GM18907 (cell line): Measurements from ENCODE around the gene ATP1B4.
A peak's percentile ranks its signal among the peaks of the same experiment; 100 is the strongest.
"Not testable (repeated sequence)": the region's sequence is repeated elsewhere in the genome, so short reads cannot be mapped to it uniquely, and the experiment has no call there.

Experiments
- ATAC-seq: cut with Tn5 transposase; IDR thresholded peaks from one replicate; pipeline ENCODE4 v1.9.1; 2021; ENCODE audit warnings: mild to moderate bottlenecking, moderate library complexity; ENCODE audit not compliant: unreplicated experiment

Gene ATP1B4

DNA sequence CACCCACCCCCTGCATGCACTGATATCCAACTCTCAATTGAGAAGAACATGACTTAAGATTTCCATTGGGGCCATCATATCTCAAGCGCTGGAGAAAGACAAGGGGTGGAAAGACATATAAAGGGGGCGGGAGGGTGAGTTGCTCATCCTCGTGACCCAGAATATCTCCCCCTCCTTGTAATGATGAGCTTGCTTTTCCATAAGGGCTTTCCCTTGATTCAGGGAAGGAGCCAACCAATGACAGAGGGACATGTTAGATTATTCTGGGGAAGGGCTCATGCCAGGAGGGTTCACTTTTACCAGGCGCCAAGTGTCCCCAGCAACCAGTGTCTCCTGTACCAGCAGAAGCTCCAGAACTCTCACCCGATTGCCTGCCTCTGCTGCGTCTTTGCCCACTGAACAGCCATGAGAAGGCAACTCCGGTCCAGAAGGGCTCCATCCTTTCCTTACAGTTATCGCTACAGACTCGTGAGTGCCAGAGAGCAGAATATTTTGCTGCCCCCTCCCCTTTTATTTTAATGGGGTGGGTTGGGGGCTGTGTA is at the start of gene ATP1B4:
TSS of gene ATP1B4 (plus strand) at position 326 of the 542 bp plus-strand sequence. CDS start at position 406, 80 bp downstream.
- ATAC-seq = no peak

DNA sequence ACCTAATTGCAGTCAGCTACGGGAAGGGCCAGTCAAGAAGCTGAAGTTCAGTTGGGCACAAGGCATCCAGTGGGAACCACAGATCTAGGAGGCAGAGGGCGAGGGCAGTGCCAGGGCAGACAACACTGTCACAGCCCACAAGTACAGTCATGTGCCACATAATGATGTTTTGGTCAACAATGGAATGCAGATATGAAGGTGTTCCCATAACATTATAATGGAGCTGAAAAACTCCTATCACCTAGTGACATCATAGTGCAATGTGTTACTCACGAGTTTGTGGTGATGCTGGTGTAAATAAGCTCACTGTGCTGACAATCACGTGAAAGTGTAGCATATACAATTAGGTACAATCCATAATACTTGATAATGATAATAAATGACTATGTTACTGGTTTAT is 46.1 kb upstream of the ATP1B4 start:
- ATAC-seq = no peak

GRCh38 chrX:120316587-120317283 is 45.2 kb upstream of the ATP1B4 start:
- ATAC-seq = no peak

GRCh38 chrX:120318411-120318810 is 43.5 kb upstream of the ATP1B4 start:
- no peak for ATAC-seq

DNA sequence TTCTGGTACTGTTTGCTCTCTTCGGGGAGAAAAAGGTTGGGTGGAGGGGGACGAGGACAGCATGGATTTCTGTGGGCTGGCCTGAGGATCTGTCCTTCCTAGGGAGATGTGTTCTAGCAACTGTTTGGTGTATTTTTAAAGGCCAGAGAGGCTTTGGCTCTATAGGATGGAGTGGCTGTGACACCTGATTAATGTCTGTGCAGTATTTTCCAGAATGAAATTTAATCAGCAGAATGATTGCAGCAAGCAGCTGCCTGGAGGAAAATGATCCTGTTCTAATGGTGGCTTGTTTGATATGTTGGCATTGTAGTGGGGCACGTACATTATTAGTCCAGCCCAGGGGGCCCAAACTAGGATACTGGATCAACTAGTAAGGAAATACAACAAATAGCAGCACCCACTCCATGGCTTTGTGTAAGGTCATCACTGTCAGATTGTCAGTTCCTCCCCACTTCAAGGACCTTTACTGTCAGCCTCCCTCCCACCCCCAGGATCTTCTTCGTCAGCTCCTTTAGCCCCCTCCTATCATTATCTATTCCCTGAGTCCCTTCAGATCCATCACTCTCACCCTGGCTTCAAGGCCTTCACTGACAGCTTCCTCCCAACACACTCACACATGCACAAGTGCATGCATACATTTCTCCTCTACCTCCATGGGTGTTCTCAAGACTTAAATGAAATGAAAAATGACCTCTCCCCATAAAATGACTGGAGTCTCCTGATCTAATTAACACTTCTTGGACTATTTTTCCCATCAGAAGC is 40.2 kb upstream of the ATP1B4 start:
- no peak for ATAC-seq

DNA sequence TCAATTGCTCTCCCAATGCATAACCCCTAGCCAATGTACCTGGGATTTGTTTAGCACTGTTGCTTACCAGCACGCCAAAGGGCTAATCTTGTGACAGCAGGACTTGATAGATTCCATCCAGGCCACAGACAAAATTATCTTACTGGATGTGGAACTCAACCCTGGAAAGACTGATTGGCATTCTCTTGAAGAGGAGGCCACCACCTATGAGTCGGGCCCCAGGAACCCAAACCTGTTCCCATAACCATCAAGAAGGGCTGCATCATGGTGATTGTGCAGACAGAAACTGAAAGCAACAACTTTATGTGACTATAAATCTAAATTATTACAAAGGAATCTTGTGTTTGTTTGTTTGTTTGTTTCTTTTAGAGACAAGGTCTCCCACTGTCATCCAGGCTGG is 30.8 kb upstream of the ATP1B4 start:
- ATAC-seq = no peak

DNA sequence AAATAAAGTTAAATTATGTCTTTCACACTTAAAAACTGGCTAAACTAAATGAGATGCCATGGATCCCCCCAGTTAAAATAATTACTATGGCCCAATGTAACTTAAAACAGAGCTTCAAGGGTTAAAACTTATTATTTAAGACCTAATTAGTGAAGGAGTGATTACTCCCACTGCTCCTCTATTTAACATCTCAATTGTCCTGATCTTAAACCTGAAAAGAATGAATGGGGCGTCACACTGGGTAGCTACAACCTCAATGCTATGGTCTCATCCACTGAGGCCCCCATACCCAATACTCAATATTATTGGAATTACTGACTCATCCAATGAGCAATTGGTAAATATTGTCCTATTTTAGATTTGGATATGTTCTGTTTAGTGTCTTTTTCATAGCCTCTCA is 29.5 kb upstream of the ATP1B4 start:
- no peak for ATAC-seq

DNA sequence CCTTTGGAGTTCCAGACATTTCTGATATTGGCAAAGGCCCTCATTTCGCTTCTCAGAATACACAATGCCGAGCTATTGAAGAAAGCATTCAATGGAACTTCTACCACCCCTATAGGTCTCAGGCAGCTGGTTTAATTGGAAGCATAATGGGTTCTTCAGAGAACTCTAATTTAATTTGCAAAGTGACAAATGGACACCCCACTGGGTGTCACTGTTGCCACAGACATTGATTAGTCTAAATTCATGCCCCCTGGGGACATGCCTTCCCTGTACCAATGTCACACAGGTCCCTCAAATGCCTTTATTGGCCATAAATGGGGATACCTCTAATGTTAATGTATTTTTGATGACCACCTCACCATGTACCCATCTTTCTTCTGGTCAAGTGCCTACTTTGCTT is 27.7 kb upstream of the ATP1B4 start:
- no peak for ATAC-seq

DNA sequence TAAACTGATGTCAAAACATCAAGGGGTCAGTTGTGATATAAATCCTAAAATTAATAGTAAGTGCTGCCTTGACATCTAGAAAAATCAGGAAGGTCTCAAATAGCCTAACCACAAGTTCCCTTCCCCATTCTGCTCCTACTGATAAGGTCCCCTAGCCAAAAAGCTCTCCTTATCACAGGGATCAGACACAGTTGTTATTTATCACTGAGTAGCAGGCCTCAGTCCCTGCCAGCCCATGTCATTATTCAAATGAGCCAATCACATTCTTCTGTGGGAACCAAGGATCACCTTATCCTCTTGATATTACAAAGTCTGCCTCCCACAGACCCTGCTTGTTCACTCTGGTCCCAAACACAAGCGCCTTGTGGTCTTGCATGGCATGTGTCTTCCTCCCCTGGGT is 27.3 kb upstream of the ATP1B4 start:
- ATAC-seq = no peak

- no peak for ATAC-seq
These were observed 26.6 kb upstream of the ATP1B4 start for GRCh38 chrX:120335289-120335688.

- no peak for ATAC-seq
These were observed 25.0 kb upstream of the ATP1B4 start for GRCh38 chrX:120336899-120337298.

- ATAC-seq = not testable (repeated sequence)
These were observed 17.3 kb upstream of the ATP1B4 start for GRCh38 chrX:120344566-120344965.

DNA sequence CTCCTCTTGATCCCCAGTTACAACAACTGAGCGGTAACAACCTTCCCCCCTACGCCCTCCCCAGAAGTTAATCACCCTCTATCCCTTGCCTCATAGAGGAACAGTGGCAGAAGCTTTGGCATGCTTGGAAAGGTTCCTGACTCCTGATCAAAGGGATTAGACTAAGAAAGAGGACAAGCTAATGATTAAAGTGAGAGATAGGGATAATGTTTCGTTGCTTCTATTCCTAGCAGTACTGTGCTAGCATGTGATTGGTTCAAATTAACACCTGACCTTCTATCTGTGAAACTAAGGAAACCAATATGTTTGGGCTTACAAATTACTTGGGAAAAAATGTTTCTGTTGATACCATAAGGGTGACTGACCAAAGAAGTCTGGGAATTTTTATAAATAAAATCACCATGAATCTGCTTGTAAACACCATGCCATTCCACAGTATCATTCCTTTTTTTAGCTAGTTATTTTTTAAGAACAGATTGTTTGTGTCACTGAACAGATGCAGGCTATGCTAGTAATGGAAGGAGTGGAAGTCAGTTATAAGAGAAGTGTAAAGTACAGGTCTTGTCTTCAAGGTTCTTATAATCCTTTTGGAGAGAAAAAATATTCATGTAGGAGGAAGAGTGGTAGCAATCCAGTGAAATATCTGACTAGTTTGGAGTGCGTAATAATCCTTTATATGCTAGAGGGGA is 11.3 kb upstream of the ATP1B4 start:
- no peak for ATAC-seq

DNA sequence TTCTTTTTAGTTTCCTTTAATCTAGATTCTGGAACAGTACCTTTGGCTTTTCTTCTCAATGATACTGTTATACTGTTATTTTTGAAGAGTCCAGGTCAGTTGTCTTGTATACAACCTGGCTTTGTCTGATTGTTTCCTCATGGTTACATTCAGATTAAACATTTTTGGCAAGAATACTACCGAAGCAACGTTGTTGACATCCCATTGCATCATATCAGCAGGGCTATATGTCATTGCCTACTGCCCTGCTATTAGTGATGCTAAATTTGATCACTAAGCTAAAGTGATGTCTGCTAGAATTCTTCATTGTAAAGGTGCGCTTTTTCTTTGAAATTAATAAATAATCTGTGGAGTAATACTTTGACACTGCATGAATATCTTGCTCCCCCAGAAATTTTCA is 5.8 kb upstream of the ATP1B4 start:
- ATAC-seq = no peak

DNA sequence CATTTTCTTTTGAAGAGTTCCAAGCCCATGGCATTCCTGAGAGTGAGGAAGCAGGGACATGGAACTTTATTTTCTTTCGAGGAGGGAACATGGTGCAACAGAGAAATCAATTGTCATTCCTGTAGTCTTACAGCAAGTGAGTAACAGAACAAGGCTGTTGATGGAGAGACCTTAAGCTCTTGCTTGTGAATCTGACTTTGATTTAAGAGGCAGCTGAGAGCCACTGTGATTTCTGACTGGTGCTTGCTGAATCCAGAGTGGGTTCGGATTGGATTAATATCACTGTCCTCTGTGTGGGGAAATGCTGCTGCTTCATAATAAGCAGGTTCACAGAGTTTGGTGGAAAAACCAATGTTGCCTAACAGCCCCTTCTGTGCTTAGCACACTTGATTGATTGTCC is 4.7 kb upstream of the ATP1B4 start:
- ATAC-seq = no peak

DNA sequence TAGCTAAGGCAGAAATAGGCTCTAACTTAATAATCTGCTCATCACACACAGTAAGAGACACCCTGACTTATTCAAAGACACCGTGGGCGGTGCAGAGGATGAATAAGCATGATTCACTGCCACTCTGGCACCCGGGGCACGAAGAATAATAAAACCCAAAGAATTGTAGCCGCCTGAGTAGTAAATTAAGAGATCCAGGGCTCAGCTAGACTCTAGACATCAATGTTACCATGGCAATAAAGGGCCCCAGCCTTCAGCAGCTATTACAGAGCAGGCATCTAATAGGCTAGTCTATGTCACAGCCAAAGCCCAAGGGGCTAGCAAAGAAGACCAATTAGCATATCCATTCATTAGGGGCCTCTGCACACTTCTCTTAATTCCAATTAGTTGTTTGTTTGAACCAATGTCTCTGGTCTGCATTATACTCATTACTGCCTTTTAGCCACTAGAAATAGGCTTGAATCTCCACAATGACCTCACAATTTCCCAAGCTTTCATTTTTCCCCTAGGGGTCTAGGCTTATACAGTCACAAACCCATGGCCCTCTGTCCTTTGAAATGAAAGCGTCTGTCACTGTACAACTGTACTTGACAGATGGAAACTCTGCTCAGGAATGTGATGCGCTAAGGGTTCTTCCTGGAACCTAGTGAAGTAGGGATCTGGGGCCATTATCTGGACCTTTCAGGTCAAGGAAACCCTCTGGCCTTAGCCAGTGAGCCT is 3.0 kb upstream of the ATP1B4 start:
- ATAC-seq = no peak

- ATAC-seq = peak; percentile 81
These were observed 3.4 kb downstream of the ATP1B4 start for GRCh38 chrX:120365320-120365719.

- ATAC-seq = no peak
These were observed 4.1 kb downstream of the ATP1B4 start for GRCh38 chrX:120365968-120366367.

GRCh38 chrX:120366794-120367193 is 4.9 kb downstream of the ATP1B4 start:
- no peak for ATAC-seq

- no peak for ATAC-seq
These were observed 5.7 kb downstream of the ATP1B4 start for GRCh38 chrX:120367402-120368109.
